ENCODE data around the gene SBK2. TPM values are rescaled to one million over a fixed set of nuclear protein-coding genes. Genes with fewer than 3 reads are reported as not detected.
"Not testable (repeated sequence)": the region's sequence is repeated elsewhere in the genome, so short reads cannot be mapped to it uniquely, and the experiment has no call there.

Gene SBK2
- total and polyA plus RNA-seq, 2 experiments from 2014 or later, result 1.1 to 2.0 TPM

DNA sequence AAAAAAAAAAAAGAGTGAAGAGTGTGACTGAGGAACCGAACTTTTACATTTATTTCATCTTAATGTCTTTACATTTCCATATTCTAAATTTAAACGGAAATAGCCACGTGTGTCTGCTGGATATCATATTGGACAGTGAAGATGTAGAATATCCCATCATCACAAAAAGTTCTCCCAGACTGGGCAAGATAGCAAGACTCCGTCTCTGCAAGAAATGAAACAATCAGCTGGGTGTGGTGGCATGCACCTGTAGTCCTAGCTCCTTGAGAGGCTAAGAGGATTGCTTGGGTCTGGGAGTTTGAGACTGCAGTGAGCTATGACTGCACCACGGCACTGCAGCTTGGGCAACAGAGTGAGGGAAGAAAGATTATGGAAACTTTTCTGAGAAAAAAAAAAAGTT, 39.8 kb upstream of the SBK2 start:
- peaks cover 25% of the 10 kb centered on the region for H3K36me3 Mint-ChIP-seq (ENCODE audit: low read depth)
- H3K27me3 ChIP-seq (ENCODE audit: insufficient read depth), result no peaks in the 10 kb centered on the region
- H4K20me1 ChIP-seq (replicated peaks; ENCODE audit: insufficient read depth), result no peaks in the 10 kb centered on the region; the same call in 1 of the 2 replicates
- no peak overlapping the region for H3K4me3 ChIP-seq
- peaks cover 11% of the 10 kb centered on the region for H3F3A ChIP-seq (replicated peaks; ENCODE audit: low read depth)
- H3K4me3 Mint-ChIP-seq, result no peak overlapping the region; the same call in 2 of the 3 replicates
- no peak overlapping the region for H2AFZ ChIP-seq
- H3K9me2 ChIP-seq (ENCODE audit: insufficient read depth), result no peaks in the 10 kb centered on the region
- H3K36me3 ChIP-seq (ENCODE audit: insufficient read depth), result no peaks in the 10 kb centered on the region; the same call in none of the 2 replicates
- H3K79me2 ChIP-seq (replicated peaks; ENCODE audit: insufficient read depth), result peaks cover 13% of the 10 kb centered on the region; the same call in 1 of the 2 replicates
- no peaks in the 10 kb centered on the region for H3K9me3 Mint-ChIP-seq
- DNase-seq (ENCODE audit: low spot score) (no peak), ATAC-seq (no peak)
- H3K27me3 Mint-ChIP-seq (ENCODE audit: insufficient read depth, low read depth, poor library complexity), result peaks cover 12% of the 10 kb centered on the region
- H3K4me1 Mint-ChIP-seq, result peaks cover 9% of the 10 kb centered on the region
- TF ChIP-seq CTCF (conservative IDR thresholded peaks at IDR 0.05; ENCODE audit: low read depth in 2 of 2) (no peak), ZNF331 (CRISPR knock-in tag; IDR thresholded peaks at IDR 0.05; ENCODE audit: low read depth) (no peak), EZH2 (IDR thresholded peaks at IDR 0.05; ENCODE audit: low read depth, unreplicated experiment) (no peak), CREB1 (CRISPR knock-in tag; IDR thresholded peaks at IDR 0.05; ENCODE audit: low read depth) (no peak), REST (IDR thresholded peaks at IDR 0.05; ENCODE audit: unreplicated experiment) (no peak), STAT1 (IDR thresholded peaks at IDR 0.05; ENCODE audit: unreplicated experiment) (no peak), POLR2AphosphoS5 (IDR thresholded peaks at IDR 0.05; ENCODE audit: low read depth) (no peak), ZNF114 (CRISPR knock-in tag; IDR thresholded peaks at IDR 0.05) (no peak), NANOG (IDR thresholded peaks at IDR 0.05; ENCODE audit: borderline replicate concordance) (no peak)
- TF ChIP-seq, protein P1, sequence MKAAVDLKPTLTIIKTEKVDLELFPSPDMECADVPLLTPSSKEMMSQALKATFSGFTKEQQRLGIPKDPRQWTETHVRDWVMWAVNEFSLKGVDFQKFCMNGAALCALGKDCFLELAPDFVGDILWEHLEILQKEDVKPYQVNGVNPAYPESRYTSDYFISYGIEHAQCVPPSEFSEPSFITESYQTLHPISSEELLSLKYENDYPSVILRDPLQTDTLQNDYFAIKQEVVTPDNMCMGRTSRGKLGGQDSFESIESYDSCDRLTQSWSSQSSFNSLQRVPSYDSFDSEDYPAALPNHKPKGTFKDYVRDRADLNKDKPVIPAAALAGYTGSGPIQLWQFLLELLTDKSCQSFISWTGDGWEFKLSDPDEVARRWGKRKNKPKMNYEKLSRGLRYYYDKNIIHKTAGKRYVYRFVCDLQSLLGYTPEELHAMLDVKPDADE (IDR thresholded peaks at IDR 0.05), result no peak
- TF ChIP-seq, protein P2, sequence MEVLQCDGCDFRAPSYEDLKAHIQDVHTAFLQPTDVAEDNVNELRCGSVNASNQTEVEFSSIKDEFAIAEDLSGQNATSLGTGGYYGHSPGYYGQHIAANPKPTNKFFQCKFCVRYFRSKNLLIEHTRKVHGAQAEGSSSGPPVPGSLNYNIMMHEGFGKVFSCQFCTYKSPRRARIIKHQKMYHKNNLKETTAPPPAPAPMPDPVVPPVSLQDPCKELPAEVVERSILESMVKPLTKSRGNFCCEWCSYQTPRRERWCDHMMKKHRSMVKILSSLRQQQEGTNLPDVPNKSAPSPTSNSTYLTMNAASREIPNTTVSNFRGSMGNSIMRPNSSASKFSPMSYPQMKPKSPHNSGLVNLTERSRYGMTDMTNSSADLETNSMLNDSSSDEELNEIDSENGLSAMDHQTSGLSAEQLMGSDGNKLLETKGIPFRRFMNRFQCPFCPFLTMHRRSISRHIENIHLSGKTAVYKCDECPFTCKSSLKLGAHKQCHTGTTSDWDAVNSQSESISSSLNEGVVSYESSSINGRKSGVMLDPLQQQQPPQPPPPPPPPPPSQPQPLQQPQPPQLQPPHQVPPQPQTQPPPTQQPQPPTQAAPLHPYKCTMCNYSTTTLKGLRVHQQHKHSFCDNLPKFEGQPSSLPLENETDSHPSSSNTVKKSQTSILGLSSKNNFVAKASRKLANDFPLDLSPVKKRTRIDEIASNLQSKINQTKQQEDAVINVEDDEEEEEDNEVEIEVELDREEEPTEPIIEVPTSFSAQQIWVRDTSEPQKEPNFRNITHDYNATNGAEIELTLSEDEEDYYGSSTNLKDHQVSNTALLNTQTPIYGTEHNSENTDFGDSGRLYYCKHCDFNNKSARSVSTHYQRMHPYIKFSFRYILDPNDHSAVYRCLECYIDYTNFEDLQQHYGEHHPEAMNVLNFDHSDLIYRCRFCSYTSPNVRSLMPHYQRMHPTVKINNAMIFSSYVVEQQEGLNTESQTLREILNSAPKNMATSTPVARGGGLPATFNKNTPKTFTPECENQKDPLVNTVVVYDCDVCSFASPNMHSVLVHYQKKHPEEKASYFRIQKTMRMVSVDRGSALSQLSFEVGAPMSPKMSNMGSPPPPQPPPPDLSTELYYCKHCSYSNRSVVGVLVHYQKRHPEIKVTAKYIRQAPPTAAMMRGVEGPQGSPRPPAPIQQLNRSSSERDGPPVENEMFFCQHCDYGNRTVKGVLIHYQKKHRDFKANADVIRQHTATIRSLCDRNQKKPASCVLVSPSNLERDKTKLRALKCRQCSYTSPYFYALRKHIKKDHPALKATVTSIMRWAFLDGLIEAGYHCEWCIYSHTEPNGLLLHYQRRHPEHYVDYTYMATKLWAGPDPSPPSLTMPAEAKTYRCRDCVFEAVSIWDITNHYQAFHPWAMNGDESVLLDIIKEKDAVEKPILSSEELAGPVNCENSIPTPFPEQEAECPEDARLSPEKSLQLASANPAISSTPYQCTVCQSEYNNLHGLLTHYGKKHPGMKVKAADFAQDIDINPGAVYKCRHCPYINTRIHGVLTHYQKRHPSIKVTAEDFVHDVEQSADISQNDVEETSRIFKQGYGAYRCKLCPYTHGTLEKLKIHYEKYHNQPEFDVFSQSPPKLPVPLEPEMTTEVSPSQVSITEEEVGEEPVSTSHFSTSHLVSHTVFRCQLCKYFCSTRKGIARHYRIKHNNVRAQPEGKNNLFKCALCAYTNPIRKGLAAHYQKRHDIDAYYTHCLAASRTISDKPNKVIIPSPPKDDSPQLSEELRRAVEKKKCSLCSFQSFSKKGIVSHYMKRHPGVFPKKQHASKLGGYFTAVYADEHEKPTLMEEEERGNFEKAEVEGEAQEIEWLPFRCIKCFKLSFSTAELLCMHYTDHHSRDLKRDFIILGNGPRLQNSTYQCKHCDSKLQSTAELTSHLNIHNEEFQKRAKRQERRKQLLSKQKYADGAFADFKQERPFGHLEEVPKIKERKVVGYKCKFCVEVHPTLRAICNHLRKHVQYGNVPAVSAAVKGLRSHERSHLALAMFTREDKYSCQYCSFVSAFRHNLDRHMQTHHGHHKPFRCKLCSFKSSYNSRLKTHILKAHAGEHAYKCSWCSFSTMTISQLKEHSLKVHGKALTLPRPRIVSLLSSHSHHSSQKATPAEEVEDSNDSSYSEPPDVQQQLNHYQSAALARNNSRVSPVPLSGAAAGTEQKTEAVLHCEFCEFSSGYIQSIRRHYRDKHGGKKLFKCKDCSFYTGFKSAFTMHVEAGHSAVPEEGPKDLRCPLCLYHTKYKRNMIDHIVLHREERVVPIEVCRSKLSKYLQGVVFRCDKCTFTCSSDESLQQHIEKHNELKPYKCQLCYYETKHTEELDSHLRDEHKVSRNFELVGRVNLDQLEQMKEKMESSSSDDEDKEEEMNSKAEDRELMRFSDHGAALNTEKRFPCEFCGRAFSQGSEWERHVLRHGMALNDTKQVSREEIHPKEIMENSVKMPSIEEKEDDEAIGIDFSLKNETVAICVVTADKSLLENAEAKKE (CRISPR knock-in tag; IDR thresholded peaks at IDR 0.05), result no peak
- H3K27ac ChIP-seq (ENCODE audit: low read depth), result no peak overlapping the region
- H3K4me1 ChIP-seq (ENCODE audit: insufficient read depth), result no peaks in the 10 kb centered on the region
- no peak overlapping the region for H3K27ac Mint-ChIP-seq
- no peak overlapping the region for H3K4me2 ChIP-seq

DNA sequence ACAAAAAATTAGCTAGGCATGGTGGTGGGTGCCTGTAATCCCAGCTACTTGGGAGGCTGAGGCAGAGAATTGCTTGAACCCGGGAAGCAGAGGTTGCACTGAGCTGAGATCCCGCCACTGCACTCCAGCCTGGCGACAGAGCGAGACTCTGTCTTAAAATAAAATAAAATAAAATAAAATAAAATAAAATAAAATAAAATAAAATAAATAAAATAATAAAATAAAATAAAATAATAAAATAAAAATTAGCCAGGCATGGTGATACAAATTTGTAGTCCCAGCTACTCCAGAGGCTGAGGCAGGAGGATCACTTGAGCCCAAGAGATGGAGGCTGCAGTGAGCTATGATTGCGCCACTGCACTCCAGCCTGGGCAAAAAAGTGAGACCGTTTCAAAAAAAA, 37.0 kb upstream of the SBK2 start:
- not testable (repeated sequence) for H3K27me3 Mint-ChIP-seq (ENCODE audit: insufficient read depth, low read depth, poor library complexity); H3K27me3 ChIP-seq (ENCODE audit: insufficient read depth); H3K4me1 Mint-ChIP-seq; H3K4me3 ChIP-seq; H3K27ac Mint-ChIP-seq; H4K20me1 ChIP-seq (replicated peaks; ENCODE audit: insufficient read depth); H3K36me3 ChIP-seq (ENCODE audit: insufficient read depth); H3F3A ChIP-seq (replicated peaks; ENCODE audit: low read depth); H3K27ac ChIP-seq (ENCODE audit: low read depth); H3K79me2 ChIP-seq (replicated peaks; ENCODE audit: insufficient read depth); H3K4me2 ChIP-seq; H3K9me3 Mint-ChIP-seq; H3K4me1 ChIP-seq (ENCODE audit: insufficient read depth); H3K9me2 ChIP-seq (ENCODE audit: insufficient read depth); ATAC-seq; H3K4me3 Mint-ChIP-seq; H2AFZ ChIP-seq; DNase-seq (ENCODE audit: low spot score)
- H3K36me3 Mint-ChIP-seq (ENCODE audit: low read depth), result peaks cover 20% of the 10 kb centered on the region
